ENCODE measurements around the gene GAPDH. TPM values are rescaled to one million over a fixed set of nuclear protein-coding genes. Genes with fewer than 3 reads are reported as not detected.
"Not testable (repeated sequence)": the region's sequence is repeated elsewhere in the genome, so short reads cannot be mapped to it uniquely, and the experiment has no call there.

The GAPDH gene
- total RNA-seq, 1 experiment from 2014 or later: 9,568 TPM

- not testable (repeated sequence) for DNase-seq (ENCODE audit: extremely low read depth, low read depth)
Observed at GRCh38 chr12:6558014-6558760, 23.9 kb downstream of the GAPDH start.

- DNase-seq (ENCODE audit: extremely low read depth, low read depth): no peak
Observed at GRCh38 chr12:6559500-6559899, 25.2 kb downstream of the GAPDH start.

- no peak for DNase-seq (ENCODE audit: extremely low read depth, low read depth)
Observed at GRCh38 chr12:6560501-6561205, 26.3 kb downstream of the GAPDH start.

GRCh38 chr12:6562881-6563280 is 28.6 kb downstream of the GAPDH start:
- no peak for DNase-seq (ENCODE audit: extremely low read depth, low read depth)

- peak; percentile 35 for DNase-seq (ENCODE audit: extremely low read depth, low read depth)
Observed at GRCh38 chr12:6563448-6564050, 29.2 kb downstream of the GAPDH start.

GRCh38 chr12:6567112-6567670 is 32.9 kb downstream of the GAPDH start:
- DNase-seq (ENCODE audit: extremely low read depth, low read depth): no peak

- no peak for DNase-seq (ENCODE audit: extremely low read depth, low read depth)
Observed at GRCh38 chr12:6569312-6569711, 35.0 kb downstream of the GAPDH start.

- DNase-seq (ENCODE audit: extremely low read depth, low read depth): no peak
Observed at GRCh38 chr12:6569786-6570185, 35.5 kb downstream of the GAPDH start.

- DNase-seq (ENCODE audit: extremely low read depth, low read depth): no peak
Observed at GRCh38 chr12:6570264-6570887, 36.1 kb downstream of the GAPDH start.

- DNase-seq (ENCODE audit: extremely low read depth, low read depth): no peak
Observed at GRCh38 chr12:6573001-6573400, 38.7 kb downstream of the GAPDH start.

GRCh38 chr12:6574576-6575295 is 40.4 kb downstream of the GAPDH start:
- no peak for DNase-seq (ENCODE audit: extremely low read depth, low read depth)

GRCh38 chr12:6575648-6576047 is 41.3 kb downstream of the GAPDH start:
- DNase-seq (ENCODE audit: extremely low read depth, low read depth): no peak

- no peak for DNase-seq (ENCODE audit: extremely low read depth, low read depth)
Observed at GRCh38 chr12:6582196-6582595, 47.9 kb downstream of the GAPDH start.

GRCh38 chr12:6582959-6583358 is 48.6 kb downstream of the GAPDH start:
- no peak for DNase-seq (ENCODE audit: extremely low read depth, low read depth)

GRCh38 chr12:6584293-6584692 is 50.0 kb downstream of the GAPDH start:
- no peak for DNase-seq (ENCODE audit: extremely low read depth, low read depth)

GRCh38 chr12:6586569-6586968 is 52.3 kb downstream of the GAPDH start:
- DNase-seq (ENCODE audit: extremely low read depth, low read depth): not testable (repeated sequence)
